ENCODE results near the gene ARHGDIA.

The ARHGDIA gene

DNA sequence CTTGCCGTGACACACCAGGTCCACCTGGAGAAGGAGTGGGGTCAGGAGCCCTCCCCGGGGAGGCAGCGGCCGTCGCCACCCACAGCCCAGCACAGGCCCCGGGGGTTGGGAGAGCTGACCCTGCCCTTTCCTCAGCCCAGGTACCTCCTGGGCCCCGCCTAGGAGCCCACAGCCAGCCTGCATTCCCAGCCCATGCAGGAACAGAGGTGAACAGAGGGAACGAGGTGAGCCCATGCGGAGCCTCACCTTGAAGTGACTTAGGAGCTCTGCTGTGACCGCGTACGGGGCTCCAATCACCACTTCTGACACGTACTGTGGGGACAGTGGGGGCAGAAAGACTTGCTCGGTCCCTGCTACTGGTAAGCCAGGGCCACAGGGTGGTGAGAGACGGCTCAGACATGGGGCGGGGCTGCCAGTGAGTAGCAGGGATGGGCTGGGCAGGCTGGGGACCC is 34.3 kb upstream of the ARHGDIA start:
- TF ChIP-seq, protein P1, sequence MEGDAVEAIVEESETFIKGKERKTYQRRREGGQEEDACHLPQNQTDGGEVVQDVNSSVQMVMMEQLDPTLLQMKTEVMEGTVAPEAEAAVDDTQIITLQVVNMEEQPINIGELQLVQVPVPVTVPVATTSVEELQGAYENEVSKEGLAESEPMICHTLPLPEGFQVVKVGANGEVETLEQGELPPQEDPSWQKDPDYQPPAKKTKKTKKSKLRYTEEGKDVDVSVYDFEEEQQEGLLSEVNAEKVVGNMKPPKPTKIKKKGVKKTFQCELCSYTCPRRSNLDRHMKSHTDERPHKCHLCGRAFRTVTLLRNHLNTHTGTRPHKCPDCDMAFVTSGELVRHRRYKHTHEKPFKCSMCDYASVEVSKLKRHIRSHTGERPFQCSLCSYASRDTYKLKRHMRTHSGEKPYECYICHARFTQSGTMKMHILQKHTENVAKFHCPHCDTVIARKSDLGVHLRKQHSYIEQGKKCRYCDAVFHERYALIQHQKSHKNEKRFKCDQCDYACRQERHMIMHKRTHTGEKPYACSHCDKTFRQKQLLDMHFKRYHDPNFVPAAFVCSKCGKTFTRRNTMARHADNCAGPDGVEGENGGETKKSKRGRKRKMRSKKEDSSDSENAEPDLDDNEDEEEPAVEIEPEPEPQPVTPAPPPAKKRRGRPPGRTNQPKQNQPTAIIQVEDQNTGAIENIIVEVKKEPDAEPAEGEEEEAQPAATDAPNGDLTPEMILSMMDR (IDR thresholded peaks at IDR 0.05; ENCODE audit: insufficient read depth, low read depth, low read length, missing control alignments): no peak
- H3K4me3 ChIP-seq (ENCODE audit: low read length): no peak overlapping the region
- no peak for DNase-seq (ENCODE audit: low read depth)

DNA sequence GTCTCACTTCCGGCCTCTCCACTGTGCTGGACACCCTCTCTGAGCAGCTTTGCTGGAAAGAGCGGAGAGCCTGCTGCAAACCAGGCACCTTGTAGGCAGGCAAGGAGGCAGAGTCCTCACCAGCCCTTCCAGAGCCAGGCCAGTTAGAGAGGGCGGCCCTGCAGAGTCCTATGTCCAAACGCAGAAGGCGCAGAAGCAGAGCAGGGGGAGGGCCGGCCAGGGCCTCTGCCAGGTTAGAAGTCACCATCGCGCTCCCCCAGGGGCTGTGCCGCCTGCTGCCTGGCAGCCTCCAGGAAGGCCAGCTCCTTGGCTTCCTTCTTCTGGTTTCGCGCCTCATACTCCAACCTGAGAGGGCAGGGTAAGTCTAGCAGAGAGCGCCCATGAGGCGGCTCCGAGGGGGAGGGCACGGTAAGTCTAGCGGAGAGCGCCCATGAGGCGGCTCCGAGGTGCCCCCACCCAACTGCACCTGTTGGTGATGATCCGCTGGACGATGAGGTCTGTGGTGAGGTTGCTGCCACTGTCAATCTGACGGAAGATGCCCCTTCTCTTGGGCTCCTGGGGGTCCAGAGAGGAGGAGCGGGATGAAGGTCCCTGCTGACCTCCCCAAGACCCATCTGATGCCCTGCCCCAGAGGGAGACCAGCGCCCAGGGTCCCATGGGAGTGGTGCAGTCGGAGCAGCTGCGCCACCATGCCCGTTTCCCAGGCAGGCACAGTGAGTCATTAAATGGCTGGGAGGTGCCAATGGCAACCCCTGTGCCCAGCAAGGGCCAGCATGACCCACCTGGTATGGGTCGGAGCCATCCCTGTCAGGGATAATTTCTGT is 33.7 kb upstream of the ARHGDIA start:
- no peak for DNase-seq (ENCODE audit: low read depth)
- TF ChIP-seq, protein P1 (IDR thresholded peaks at IDR 0.05; ENCODE audit: insufficient read depth, low read depth, low read length, missing control alignments): no peak
- no peak overlapping the region for H3K4me3 ChIP-seq (ENCODE audit: low read length)

DNA sequence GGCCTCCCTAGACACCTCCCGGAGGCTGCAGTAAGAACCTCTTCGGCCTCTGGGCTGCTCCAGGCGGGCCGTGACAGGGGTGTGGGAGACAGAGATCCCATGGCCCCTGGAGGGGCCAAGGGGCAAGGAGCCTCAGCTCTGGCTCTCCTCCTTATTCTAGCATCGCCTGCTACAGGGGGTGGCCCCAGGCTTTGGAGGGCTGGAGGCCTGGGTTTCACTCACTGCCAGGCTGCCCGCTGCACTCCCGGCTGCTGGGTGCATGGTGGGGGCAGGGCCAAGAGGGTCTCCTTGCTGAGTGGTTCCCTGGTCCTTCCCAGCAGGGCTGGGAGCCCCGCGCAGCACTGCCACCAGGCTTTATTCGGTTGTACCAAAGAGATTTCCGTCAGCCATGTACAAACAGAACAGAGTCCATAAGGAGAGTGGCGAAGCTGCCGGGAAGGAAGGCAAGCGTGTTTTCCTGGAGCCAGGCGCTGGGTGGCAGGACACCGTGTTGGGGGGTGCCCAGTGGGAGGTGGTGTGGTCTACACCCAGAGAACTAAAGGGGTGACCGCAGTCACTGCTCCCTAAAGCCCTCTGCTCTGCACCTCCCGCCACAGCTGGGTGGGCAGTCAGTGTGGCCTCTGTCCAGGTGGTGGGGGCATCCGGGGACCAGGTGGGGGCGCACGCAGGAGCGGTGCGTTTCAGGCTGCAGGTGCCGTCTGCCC is 32.9 kb upstream of the ARHGDIA start:
- DNase-seq (ENCODE audit: low read depth): no peak
- TF ChIP-seq, protein P1 (IDR thresholded peaks at IDR 0.05; ENCODE audit: insufficient read depth, low read depth, low read length, missing control alignments): no peak
- no peak overlapping the region for H3K4me3 ChIP-seq (ENCODE audit: low read length)

DNA sequence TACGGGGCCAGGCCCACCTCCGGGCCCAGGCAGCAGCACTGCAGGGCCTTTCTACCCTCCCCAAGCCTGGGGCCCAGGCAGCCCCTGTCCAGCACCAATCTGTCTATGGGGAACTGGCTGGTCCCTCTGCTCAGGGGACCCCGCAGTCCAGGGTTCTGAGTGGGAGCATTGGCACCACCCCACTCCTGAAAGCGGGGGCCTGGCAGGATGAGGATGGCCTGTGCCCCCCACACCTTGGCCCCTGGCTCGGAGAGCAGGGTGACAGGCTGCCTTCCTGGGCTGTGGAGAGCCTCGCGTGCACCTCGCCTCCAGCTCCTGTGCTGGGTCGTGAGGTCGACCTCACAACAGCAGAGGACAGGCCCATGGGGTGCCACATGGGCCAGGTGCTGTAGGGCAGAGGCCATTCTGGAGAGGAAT is 32.3 kb upstream of the ARHGDIA start:
- DNase-seq (ENCODE audit: low read depth): no peak
- H3K4me3 ChIP-seq (ENCODE audit: low read length): no peak overlapping the region
- TF ChIP-seq, protein P1 (IDR thresholded peaks at IDR 0.05; ENCODE audit: insufficient read depth, low read depth, low read length, missing control alignments): no peak

DNA sequence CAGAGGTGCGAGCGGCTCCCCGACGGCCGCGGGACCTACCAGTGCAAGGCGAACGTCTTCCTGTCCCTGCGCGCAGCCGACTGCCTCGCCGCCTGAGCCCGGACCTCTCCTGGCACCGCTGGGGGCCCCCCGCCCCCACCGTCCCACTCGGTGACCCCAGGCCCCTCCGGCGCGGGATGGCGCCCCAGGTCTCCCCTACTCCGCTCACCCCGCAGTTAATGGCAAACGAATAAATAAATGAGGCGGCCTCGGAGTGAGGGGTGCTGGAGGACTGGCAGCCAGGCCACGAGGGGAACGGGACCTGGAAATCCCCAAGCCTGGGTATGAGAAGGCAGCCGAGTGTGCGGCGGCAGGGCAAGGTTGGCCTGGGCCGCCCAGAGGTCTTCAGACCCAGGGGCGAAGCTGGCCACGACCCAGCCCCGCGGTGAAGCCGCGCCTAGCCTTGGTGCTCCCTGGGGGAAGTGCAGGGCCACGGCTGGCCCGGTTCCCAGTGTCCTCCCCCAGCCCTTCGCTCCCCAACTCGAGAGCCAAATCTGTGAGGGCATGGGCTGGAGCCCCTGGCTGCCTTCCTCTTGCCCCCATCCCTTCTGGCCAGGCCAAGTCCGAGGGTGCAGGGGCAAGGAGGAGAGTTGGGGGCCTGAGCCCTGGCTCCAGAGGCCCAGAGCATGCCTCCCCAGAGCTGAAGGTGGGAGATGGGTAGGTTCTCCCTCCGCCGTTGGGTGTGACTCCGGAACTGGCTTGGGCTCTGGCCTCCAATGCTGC is 31.7 kb upstream of the ARHGDIA start:
- DNase-seq (ENCODE audit: low read depth): no peak
- TF ChIP-seq, protein P1 (IDR thresholded peaks at IDR 0.05; ENCODE audit: insufficient read depth, low read depth, low read length, missing control alignments): no peak
- H3K4me3 ChIP-seq (ENCODE audit: low read length): no peak overlapping the region

DNA sequence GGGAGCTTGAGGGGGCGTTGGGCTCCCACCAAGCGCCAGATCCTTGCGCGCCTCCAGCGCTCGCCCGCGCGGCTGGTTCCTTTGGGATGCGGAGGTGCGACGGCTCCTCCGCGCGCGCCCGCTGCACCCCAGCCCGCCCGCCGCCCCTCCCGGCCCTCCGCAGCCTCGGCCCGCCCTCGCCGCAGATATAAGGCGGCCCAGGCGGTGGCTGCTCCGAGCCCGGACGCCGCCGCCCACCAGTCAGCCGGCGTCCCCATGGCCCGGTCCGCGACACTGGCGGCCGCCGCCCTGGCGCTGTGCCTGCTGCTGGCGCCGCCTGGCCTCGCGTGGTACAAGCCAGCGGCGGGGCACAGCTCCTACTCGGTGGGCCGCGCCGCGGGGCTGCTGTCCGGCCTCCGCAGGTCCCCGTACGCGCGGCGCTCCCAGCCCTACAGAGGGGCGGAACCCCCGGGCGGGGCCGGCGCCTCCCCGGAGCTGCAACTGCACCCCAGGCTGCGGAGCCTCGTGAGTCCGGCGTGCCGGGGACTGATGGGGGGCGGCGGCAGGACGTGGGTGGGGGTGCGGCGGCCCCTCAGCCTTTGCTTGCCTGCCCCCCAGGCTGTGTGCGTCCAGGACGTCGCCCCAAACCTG is 31.0 kb upstream of the ARHGDIA start, which contains the start of gene NPB:
NPB (plus strand) TSS at position 216 of the 630 bp plus-strand sequence; CDS start at position 256, 40 bp downstream.
- no peak within 1 kb of the TSS for H3K4me3 ChIP-seq (ENCODE audit: low read length)
- DNase-seq (ENCODE audit: low read depth): no peak
- TF ChIP-seq, protein P1 (IDR thresholded peaks at IDR 0.05; ENCODE audit: insufficient read depth, low read depth, low read length, missing control alignments): no peak
